Endothelial cell of umbilical vein (primary cell): ENCODE measurements around the gene PLEKHH1. TPM values are rescaled to one million over a fixed set of nuclear protein-coding genes. Genes with fewer than 3 reads are reported as not detected.

ENCODE experiments used
- BruUV-seq: library from RNA; stranded (reverse); fragments of 400-500 nt; replicated peaks from 2 replicates; lab custom pipeline; 2021; lab: Mats Ljungman, UMichigan
- CTCF ChIA-PET: fragments of 300-600, 350-600 bp; sonication (Branson Sonifier 250); formaldehyde crosslinking; loops from one replicate; lab custom pipeline; 2021; ENCODE audit warnings: antibody characterized with exemption, inconsistent platforms; lab: Charles Lee
- POLR2A ChIA-PET: fragments of 300-600, 350-600 bp; sonication (Branson Sonifier 250); formaldehyde crosslinking; loops from one replicate; lab custom pipeline; 2021; ENCODE audit warnings: antibody characterized with exemption, inconsistent platforms; lab: Charles Lee
- DNase-seq: peaks from one replicate; pipeline ENCODE4 v3.0.0-alpha.2; 2011; ENCODE audit warnings: low read depth, low spot score
- FAIRE-seq: peaks from 2 replicates; lab custom pipeline; 2011; peaks lifted over from hg19 to GRCh38; lab: Jason Lieb, UNC
- H2AFZ ChIP-seq: 2 replicates; pipeline ENCODE4 v1.6.0; 2012; ENCODE audit warnings: low read depth, low read length, control low read depth, inconsistent platforms
- H3K27ac ChIP-seq: 2 replicates; pipeline ENCODE4 v1.5.1; 2011; ENCODE audit warnings: low read depth, mild to moderate bottlenecking, control low read depth, low read length, moderate library complexity; ENCODE audit not compliant: insufficient read depth
- H3K27me3 ChIP-seq, 2 experiments: 2 replicates each; pipeline versions ENCODE4 v1.6.0 to v1.6.1; 2011; ENCODE audit warnings: low read length in 2 of 2, mixed read lengths in 1 of 2; ENCODE audit not compliant: control insufficient read depth in 2 of 2, insufficient read depth in 2 of 2
- H3K36me3 ChIP-seq, 2 experiments: 2 replicates in 1 of 2; 3 replicates in 1 of 2; pipeline ENCODE4 v1.5.1; 2011; ENCODE audit warnings: low read length in 2 of 2, mild to moderate bottlenecking in 1 of 2, moderate library complexity in 1 of 2; ENCODE audit not compliant: control insufficient read depth in 2 of 2, insufficient read depth in 2 of 2; ENCODE audit errors: extremely low read depth in 1 of 2
- H3K4me1 ChIP-seq: 3 replicates; pipeline ENCODE4 v1.5.1; 2011; ENCODE audit warnings: mild to moderate bottlenecking, low read length; ENCODE audit not compliant: control insufficient read depth, insufficient read depth; ENCODE audit errors: extremely low read depth
- H3K4me2 ChIP-seq: 2 replicates; pipeline ENCODE4 v1.6.1; 2011; ENCODE audit warnings: low read length, control low read depth, mixed read lengths; ENCODE audit not compliant: insufficient read depth
- H3K4me3 ChIP-seq, 3 experiments: fragments of 200-600 bp in 1 of 3; sonication (generic), shearing (Covaris generic) in 1 of 3; replicated peaks in 1 of 3; 2 replicates each; pipeline ENCODE4 v1.5.1; 2011 to 2016; ENCODE audit warnings: control low read depth in 3 of 3, low read length in 3 of 3, mild to moderate bottlenecking in 2 of 3, inconsistent platforms in 1 of 3, low read depth in 1 of 3, moderate library complexity in 1 of 3; ENCODE audit not compliant: insufficient read depth in 1 of 3
- H3K79me2 ChIP-seq: 2 replicates; pipeline ENCODE4 v1.6.0; 2012; ENCODE audit warnings: low read length, inconsistent platforms; ENCODE audit not compliant: control insufficient read depth, insufficient read depth
- H3K9ac ChIP-seq: replicated peaks from 2 replicates; pipeline ENCODE3; 2011; ENCODE audit warnings: low read length, control low read depth; ENCODE audit not compliant: insufficient read depth; ENCODE audit errors: extremely low read depth
- H3K9me1 ChIP-seq: replicated peaks from 3 replicates; pipeline ENCODE4 v1.6.0; 2011; ENCODE audit warnings: mild to moderate bottlenecking, low read length; ENCODE audit not compliant: control insufficient read depth, insufficient read depth; ENCODE audit errors: extremely low read depth
- H3K9me3 ChIP-seq: replicated peaks from 2 replicates; pipeline ENCODE4 v1.5.1; 2012; ENCODE audit warnings: low read length, inconsistent platforms; ENCODE audit not compliant: control insufficient read depth, insufficient read depth
- H4K20me1 ChIP-seq: replicated peaks from 2 replicates; pipeline ENCODE3; 2011; ENCODE audit warnings: mild to moderate bottlenecking, low read length; ENCODE audit not compliant: control insufficient read depth, insufficient read depth; ENCODE audit errors: extremely low read depth
- CTCF ChIP-seq, 2 donors: IDR thresholded peaks; 1 replicate in 1 of 2; 2 replicates in 1 of 2; pipeline ENCODE4 v1.5.1; 2011; ENCODE audit warnings: low read length in 2 of 2, mild to moderate bottlenecking in 2 of 2, moderate library complexity in 2 of 2, control low read depth in 1 of 2, inconsistent platforms in 1 of 2, low read depth in 1 of 2; ENCODE audit not compliant: insufficient read depth in 1 of 2; ENCODE audit errors: extremely low read depth in 1 of 2
- EZH2 ChIP-seq: IDR thresholded peaks from 2 replicates; pipeline ENCODE4 v1.6.1; 2012; ENCODE audit warnings: borderline replicate concordance, low read depth, mild to moderate bottlenecking, moderate library complexity, low read length, inconsistent platforms; ENCODE audit not compliant: severe bottlenecking
- FOS ChIP-seq: IDR thresholded peaks from 2 replicates; pipeline ENCODE4 v1.6.1; 2011; ENCODE audit warnings: mild to moderate bottlenecking, low read length, moderate library complexity, borderline replicate concordance; ENCODE audit not compliant: insufficient read depth
- GATA2 ChIP-seq: IDR thresholded peaks from 2 replicates; pipeline ENCODE4 v1.7.0; 2011; ENCODE audit warnings: low read depth, mild to moderate bottlenecking, moderate library complexity, mixed read lengths, low read length; ENCODE audit not compliant: insufficient read length, insufficient read depth
- JUN ChIP-seq: IDR thresholded peaks from 2 replicates; pipeline ENCODE4 v1.6.1; 2011; ENCODE audit warnings: borderline replicate concordance, low read depth; ENCODE audit not compliant: insufficient read length, insufficient read depth
- MAX ChIP-seq: IDR thresholded peaks from 2 replicates; pipeline ENCODE4 v1.6.1; 2011; ENCODE audit not compliant: insufficient read depth, insufficient read length
- MYC ChIP-seq: IDR thresholded peaks from one replicate; pipeline ENCODE4 v1.6.1; 2011; ENCODE audit warnings: mild to moderate bottlenecking, low read depth, low read length
- POLR2A ChIP-seq: IDR thresholded peaks from 2 replicates; pipeline ENCODE4 v1.6.1; 2012; ENCODE audit warnings: low read depth, mild to moderate bottlenecking, control low read depth, low read length
- POLR2AphosphoS5 ChIP-seq: IDR thresholded peaks from 2 replicates; pipeline ENCODE4 v1.6.1; 2012; ENCODE audit warnings: low read depth, mild to moderate bottlenecking, control low read depth, low read length, moderate library complexity; ENCODE audit not compliant: insufficient read depth
- dilution Hi-C: fragments of 300-500 bp; cut with MboI; formaldehyde crosslinking; loops from one replicate; pipeline ENCODE4 v1.15.0; 2019; ENCODE audit warnings: low sequenced_read_pairs; ENCODE audit not compliant: extremely low pct_ligation_motif_present
- intact Hi-C: fragments of 100-400 bp; cut with micrococcal nuclease; formaldehyde crosslinking; loops from one replicate; pipeline ENCODE4 v1.10.0; 2022
- polyA plus RNA-seq, 4 experiments: library from polyadenylated mRNA; depleted of rRNA in 3 of 4; stranded (reverse) in 3 of 4; unstranded in 1 of 4; fragments of >200 nt; gene quantifications; 2 replicates each; pipeline versions ENCODE4 v1.2.1 to v1.2.3, GENCODE V29; 2011 to 2012; ENCODE audit warnings: missing spikeins in 1 of 4
- total RNA-seq: library from RNA; stranded (reverse); gene quantifications from 2 replicates; pipeline ENCODE4 v1.2.3, GENCODE V29; 2021

Gene PLEKHH1
- total and polyA plus RNA-seq, 2 donors (not counting 3 experiments of a cell fraction or from before 2014, with no cell fraction given): 0.17 to 0.71 TPM

GRCh38 chr14:67569651-67570290 lies 36.7 kb downstream of the PLEKHH1 start:
- H3K27ac ChIP-seq: no peak overlapping the region
- H3K4me3 ChIP-seq: no peak overlapping the region
- intact Hi-C loops: no loop called here
- DNase-seq: no peak
- H3K9me3 ChIP-seq: no peaks in the 10 kb centered on the region
- ChIA-PET POLR2A (no interaction called here), CTCF (interaction anchor here (1.9 to 6.4 kb wide), 13 partner anchors 10 to 141 kb away, joined by 5 to 336 read pairs (median 30); partner anchors contain the start of gene PIGH)
- H3K9ac ChIP-seq: no peak overlapping the region
- peaks cover 0 to 4% of the 10 kb centered on the region in 2 experiments for H3K27me3 ChIP-seq
- no peak overlapping the region for H2AFZ ChIP-seq
- TF ChIP-seq POLR2AphosphoS5 (no peak), POLR2A (no peak), JUN (no peak), FOS (no peak), CTCF (IDR thresholded peaks at IDR 0.05; ENCODE audit: extremely low read depth in 1 of 2, insufficient read depth in 1 of 2, low read depth in 1 of 2, low read length in 2 of 2) (no peak), MYC (no peak), MAX (no peak), EZH2 (no peak), GATA2 (no peak)
- H3K36me3 ChIP-seq: no peaks in the 10 kb centered on the region
- no TSS peak for BruUV-seq
- no peak for FAIRE-seq
- no peak overlapping the region for H3K4me2 ChIP-seq
- no peaks in the 10 kb centered on the region for H3K79me2 ChIP-seq
- no peaks in the 10 kb centered on the region for H3K9me1 ChIP-seq
- dilution Hi-C loops: no loop called here
- no peaks in the 10 kb centered on the region for H3K4me1 ChIP-seq
- H4K20me1 ChIP-seq: no peaks in the 10 kb centered on the region
